NCI-H748 (cell line): ENCODE data around the gene CST1.

Experiments used
- DNase-seq: peaks from one replicate; lab custom pipeline; 2025; ENCODE audit not compliant: unreplicated experiment; lab: John Stamatoyannopoulos, UW

CST1 gene

GRCh38 chr20:23710771-23711170 is 40.0 kb downstream of the CST1 start:
- DNase-seq = no peak

GRCh38 chr20:23705895-23706294 is 44.8 kb downstream of the CST1 start:
- no peak for DNase-seq

DNA sequence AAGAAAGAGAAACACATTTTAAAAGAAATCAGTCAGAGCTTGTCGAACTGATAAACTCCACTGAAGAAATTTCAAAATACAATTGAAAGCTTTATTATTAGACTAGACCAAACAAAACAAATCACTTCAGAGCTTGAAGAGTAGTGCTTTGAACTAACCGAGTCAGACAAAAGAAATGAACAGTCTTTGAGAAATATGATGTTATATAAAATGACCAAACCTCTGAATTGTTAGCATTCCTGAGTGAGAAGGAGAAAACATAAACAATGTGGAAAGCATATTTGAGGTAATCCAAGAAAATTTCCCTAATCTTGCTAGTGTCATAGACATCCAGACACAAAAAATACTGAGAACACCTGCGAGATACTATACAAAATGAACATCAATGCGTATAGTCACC is 48.7 kb downstream of the CST1 start:
- no peak for DNase-seq

DNA sequence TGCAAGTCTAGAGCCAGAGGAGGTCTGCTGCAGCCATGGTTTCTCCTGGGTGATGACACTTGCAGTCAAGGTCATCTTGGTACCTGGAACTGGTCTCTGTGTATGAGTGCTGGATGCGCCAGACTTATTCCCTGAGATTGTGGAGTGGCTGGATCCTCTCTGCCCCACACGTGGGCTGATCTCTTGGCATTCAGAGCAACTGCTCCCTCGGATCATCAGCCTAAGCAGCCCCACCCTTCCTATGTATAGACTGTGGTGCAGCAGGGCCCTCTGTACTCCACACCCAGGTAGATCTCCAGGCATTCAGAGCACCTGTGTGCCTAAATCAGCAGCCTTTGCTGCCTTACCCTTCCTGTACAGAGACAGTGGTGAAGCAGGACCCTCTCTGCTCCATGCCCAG is 49.8 kb downstream of the CST1 start:
- DNase-seq = no peak

GRCh38 chr20:23697947-23698346 is 52.8 kb downstream of the CST1 start:
- DNase-seq = no peak
